ENCODE data around the gene MELTF.

GRCh38 chr3:197038679-197039462 lies 9.3 kb upstream of the MELTF start:
- TF ChIP-seq REST (IDR thresholded peaks at IDR 0.05; ENCODE audit: insufficient read depth in 1 of 2, low read depth in 2 of 2, low read length in 2 of 2) (no peak), POLR2AphosphoS5 (IDR thresholded peaks at IDR 0.05; ENCODE audit: low read depth, low read length) (no peak), SIN3A (IDR thresholded peaks at IDR 0.05; ENCODE audit: borderline replicate concordance, insufficient read depth, low read length) (no peak)
